Fibroblast of the aortic adventitia (primary cell): Measurements from ENCODE around the gene GLB1L3. TPM values are rescaled to one million over a fixed set of nuclear protein-coding genes. Genes with fewer than 3 reads are reported as not detected.

ENCODE experiments used
- DNase-seq: peaks from one replicate; pipeline ENCODE4 v3.0.0-alpha.2; 2010; ENCODE audit warnings: low read depth
- H3K4me3 ChIP-seq: 2 replicates; pipeline ENCODE4 v1.5.1; 2011; ENCODE audit warnings: low read depth, mild to moderate bottlenecking, control low read depth, low read length, moderate library complexity
- CTCF ChIP-seq: IDR thresholded peaks from 2 replicates; pipeline ENCODE4 v1.5.1; 2011; ENCODE audit warnings: mild to moderate bottlenecking, low read length, control low read depth, inconsistent platforms; ENCODE audit not compliant: insufficient read depth
- total RNA-seq: library from RNA; depleted of rRNA; stranded (reverse); fragments of >200 nt; gene quantifications from 2 replicates; pipeline ENCODE4 v1.2.3, GENCODE V29; 2012; ENCODE audit warnings: low replicate concordance

GLB1L3 gene
- total RNA-seq, 1 donor = not detected

DNA sequence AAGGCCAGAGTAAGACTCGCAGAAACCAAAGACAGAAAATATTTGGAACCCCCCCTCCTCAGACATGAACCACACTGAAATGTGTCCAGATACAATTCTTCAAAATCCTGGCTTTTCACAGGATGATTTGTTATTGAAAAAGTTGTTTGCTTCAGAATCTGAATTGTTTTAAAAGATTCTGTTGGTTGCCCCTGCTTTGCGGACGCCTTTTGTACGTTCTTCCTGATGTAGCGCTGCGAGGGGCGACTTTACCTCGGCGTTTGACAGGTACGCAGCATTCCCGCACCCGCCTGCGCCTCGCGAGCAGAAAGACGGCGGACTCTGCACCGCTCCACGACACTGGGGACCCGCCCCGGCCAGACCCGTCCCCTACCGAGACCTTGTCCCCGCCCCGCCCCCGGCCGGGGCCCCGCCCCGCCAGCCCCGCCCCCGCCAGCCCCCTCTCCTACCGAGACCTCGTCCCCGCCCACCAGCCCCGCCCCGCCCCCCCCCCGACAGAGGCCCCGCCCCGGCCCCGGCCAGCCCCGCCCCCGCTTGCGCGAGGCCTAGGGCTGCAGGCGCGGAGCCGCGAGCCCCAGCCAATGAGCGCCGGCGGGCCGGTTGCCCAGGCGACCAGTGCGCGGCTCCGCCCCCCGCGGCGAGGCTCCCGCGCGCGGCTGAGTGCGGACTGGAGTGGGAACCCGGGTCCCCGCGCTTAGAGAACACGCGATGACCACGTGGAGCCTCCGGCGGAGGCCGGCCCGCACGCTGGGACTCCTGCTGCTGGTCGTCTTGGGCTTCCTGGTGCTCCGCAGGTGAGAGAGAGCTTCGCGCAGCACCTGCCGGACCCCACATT lies 55.4 kb downstream of the GLB1L3 start, which contains the start of gene GLB1L2:
TSS of gene GLB1L2 (plus strand) at position 635 of the 835 bp plus-strand sequence. CDS start at position 709, 74 bp downstream.
- TF ChIP-seq CTCF = no peak
- peak; percentile 3 for DNase-seq
- peak within 1 kb of the TSS; percentile 42 for H3K4me3 ChIP-seq

- TF ChIP-seq CTCF = no peak
- no peak for DNase-seq
- peak overlapping the region; percentile 42 for H3K4me3 ChIP-seq
Measured at GRCh38 chr11:134332189-134332631, 56.0 kb downstream of the GLB1L3 start.

DNA sequence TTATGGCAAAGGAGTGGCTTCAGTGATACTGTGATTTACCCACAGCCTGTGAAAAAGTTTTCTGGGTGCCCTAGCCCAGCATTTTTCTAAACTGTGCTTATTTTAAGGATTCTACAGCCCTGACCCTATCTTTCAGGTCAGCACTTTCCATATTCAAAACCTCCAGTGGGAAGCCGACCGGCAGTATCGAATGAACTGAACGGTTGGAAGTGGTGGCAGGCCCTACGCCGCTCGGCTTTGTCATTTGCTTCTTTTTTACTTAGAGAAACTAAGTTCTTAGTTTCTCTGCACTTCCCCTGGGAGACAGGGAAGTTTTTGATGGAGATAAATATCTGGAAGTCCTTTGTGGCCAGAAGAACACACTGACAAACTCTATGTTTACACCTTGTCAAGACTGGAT lies 56.6 kb downstream of the GLB1L3 start:
- no peak for TF ChIP-seq CTCF
- no peak overlapping the region for H3K4me3 ChIP-seq
- no peak for DNase-seq

DNA sequence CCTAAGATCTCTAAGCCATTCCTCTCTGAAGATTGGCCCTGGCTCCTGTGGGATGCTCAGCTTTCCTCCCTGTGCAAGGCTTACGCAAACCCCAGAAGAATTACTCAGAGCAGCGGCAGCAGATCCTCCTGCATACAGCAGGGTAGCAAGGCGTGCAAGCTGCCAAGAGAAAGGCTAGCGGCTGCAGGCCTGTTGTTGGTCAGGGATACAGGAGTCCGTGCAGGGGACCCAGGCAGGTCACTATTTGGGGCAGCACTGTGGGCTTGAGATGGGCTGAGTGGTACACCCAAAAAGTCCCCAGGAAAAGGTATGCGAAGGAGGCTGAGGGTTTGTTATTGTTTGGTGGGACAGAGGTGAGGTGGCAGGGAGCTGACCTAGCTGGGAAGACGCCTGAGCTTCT lies 57.1 kb downstream of the GLB1L3 start:
- no peak for TF ChIP-seq CTCF
- H3K4me3 ChIP-seq = no peak overlapping the region
- DNase-seq = no peak

GRCh38 chr11:134333946-134334345 lies 57.8 kb downstream of the GLB1L3 start:
- TF ChIP-seq CTCF = no peak
- DNase-seq = no peak
- H3K4me3 ChIP-seq = no peak overlapping the region

DNA sequence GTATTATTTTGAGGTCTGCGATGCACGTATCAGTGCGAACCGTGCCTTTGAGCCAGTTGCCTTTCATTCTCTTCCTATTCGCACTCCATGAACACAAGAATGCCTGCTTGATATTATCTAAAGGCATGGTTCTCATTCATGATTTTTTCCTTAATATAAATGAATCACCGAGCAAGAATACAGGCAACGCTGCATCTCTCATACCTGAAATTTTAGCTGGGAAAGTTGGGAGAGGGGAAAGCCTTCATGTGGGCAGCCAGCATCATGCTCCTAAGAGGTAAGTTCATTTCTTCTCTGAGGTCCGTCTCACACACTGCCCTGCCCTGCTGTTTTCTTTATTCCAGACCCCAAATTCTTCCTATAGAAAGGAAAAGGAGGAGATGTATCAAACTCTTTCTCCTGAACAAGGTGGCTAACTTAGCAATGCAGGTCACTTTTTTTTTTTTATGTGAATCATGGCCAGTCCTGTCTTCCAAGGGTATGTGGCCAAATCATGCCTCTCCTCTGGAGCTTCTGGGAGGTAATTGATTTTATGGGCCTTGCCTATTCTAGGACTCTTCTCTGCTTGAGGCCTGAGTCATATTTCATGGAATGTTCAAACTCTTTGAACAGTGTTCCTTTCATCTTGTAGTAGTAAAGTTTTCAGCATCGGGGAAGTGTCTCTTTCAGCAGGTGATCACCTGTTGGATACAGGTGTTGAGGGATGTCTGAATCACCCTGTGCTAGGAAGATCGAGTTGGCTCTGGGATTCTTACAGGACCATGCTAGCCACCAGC lies 58.8 kb downstream of the GLB1L3 start:
- no peak for TF ChIP-seq CTCF
- DNase-seq = no peak
- H3K4me3 ChIP-seq = no peak overlapping the region
